NB4 (cell line): Measurements from ENCODE around the gene PTRH2.

Experiments
- DNase-seq: peaks from one replicate; pipeline ENCODE4 v3.0.0; 2010; ENCODE audit warnings: low read depth
- H3K4me3 ChIP-seq: one replicate; pipeline ENCODE4 v1.5.1; 2011; ENCODE audit warnings: mild to moderate bottlenecking, low read depth, low read length, moderate library complexity
- CTCF ChIP-seq: IDR thresholded peaks from one replicate; pipeline ENCODE4 v1.5.1; 2012; ENCODE audit warnings: low read depth, low read length
- MAX ChIP-seq: IDR thresholded peaks from 2 replicates; pipeline ENCODE4 v1.6.1; 2011; ENCODE audit warnings: low read depth, low read length
- MYC ChIP-seq: IDR thresholded peaks from 2 replicates; pipeline ENCODE4 v1.6.1; 2011; ENCODE audit warnings: low read depth, low read length
- POLR2A ChIP-seq: IDR thresholded peaks from 2 replicates; pipeline ENCODE4 v1.6.1; 2011; ENCODE audit warnings: mild to moderate bottlenecking; ENCODE audit not compliant: insufficient read length; ENCODE audit errors: extremely low read depth

PTRH2 gene

GRCh38 chr17:59714255-59714654 is 7.0 kb upstream of the PTRH2 start:
- TF ChIP-seq MAX = no peak
- TF ChIP-seq POLR2A = no peak
- no peak overlapping the region for H3K4me3 ChIP-seq
- DNase-seq = no peak

- TF ChIP-seq MAX = no peak
- no peak overlapping the region for H3K4me3 ChIP-seq
- peak; percentile 61 for DNase-seq
These were observed 5.6 kb upstream of the PTRH2 start for GRCh38 chr17:59712862-59713261.

GRCh38 chr17:59711936-59712335 is 4.7 kb upstream of the PTRH2 start:
- no peak for DNase-seq
- TF ChIP-seq CTCF = no peak
- TF ChIP-seq MAX = no peak
- no peak for TF ChIP-seq MYC
- no peak for TF ChIP-seq POLR2A
- H3K4me3 ChIP-seq = no peak overlapping the region

GRCh38 chr17:59707971-59708430 is 771 bp upstream of the PTRH2 start:
- peak; percentile 32 for DNase-seq
- TF ChIP-seq MAX (no peak), CTCF (no peak), MYC (no peak), POLR2A (no peak)
- peak overlapping the region; percentile 99 for H3K4me3 ChIP-seq

- no peak for DNase-seq
- TF ChIP-seq MAX = no peak
- TF ChIP-seq CTCF = no peak
- TF ChIP-seq POLR2A = no peak
- no peak for TF ChIP-seq MYC
- no peak overlapping the region for H3K4me3 ChIP-seq
These were observed 4.9 kb downstream of the PTRH2 start for GRCh38 chr17:59702304-59702703.

GRCh38 chr17:59699786-59700185 is 7.4 kb downstream of the PTRH2 start:
- no peak overlapping the region for H3K4me3 ChIP-seq
- no peak for TF ChIP-seq CTCF
- TF ChIP-seq POLR2A = no peak
- no peak for TF ChIP-seq MYC
- no peak for TF ChIP-seq MAX
- DNase-seq = no peak

- peak overlapping the region; percentile 33 for H3K4me3 ChIP-seq
- TF ChIP-seq POLR2A = no peak
- TF ChIP-seq CTCF = no peak
- no peak for TF ChIP-seq MYC
- no peak for TF ChIP-seq MAX
- no peak for DNase-seq
These were observed 8.0 kb downstream of the PTRH2 start for GRCh38 chr17:59699218-59699617.
